Activated CD4-positive, alpha-beta T cell treated with anti-CD3 and anti-CD28 coated beads, Interleukin-2, amount 50 U/mL, for 48 hours (primary cell): ENCODE results near the gene CHST3.
"Not testable (repeated sequence)": the region's sequence is repeated elsewhere in the genome, so short reads cannot be mapped to it uniquely, and the experiment has no call there.

Experiments used
- DNase-seq, 2 experiments: peaks; one replicate each; pipeline ENCODE4 v3.0.0-alpha.2; 2020

CHST3 gene

GRCh38 chr10:71952745-71953144 lies 11.4 kb upstream of the CHST3 start:
- DNase-seq = no peak

- DNase-seq = no peak
These were observed 6.5 kb upstream of the CHST3 start for GRCh38 chr10:71957546-71958275.

- DNase-seq = no peak
These were observed 4.7 kb upstream of the CHST3 start for GRCh38 chr10:71959526-71959925.

GRCh38 chr10:71961831-71962230 lies 2.4 kb upstream of the CHST3 start:
- no peak for DNase-seq

GRCh38 chr10:71962901-71963300 lies 1.3 kb upstream of the CHST3 start:
- no peak for DNase-seq

- DNase-seq = no peak
These were observed 671 bp upstream of the CHST3 start for GRCh38 chr10:71963351-71964097.

GRCh38 chr10:71964743-71965515 lies 734 bp downstream of the CHST3 start:
- DNase-seq = peak; percentile 48 to 61

GRCh38 chr10:71965623-71966022 lies 1.4 kb downstream of the CHST3 start:
- DNase-seq = no peak

GRCh38 chr10:71966046-71967004 lies 2.1 kb downstream of the CHST3 start:
- DNase-seq = no peak

- DNase-seq = not testable (repeated sequence)
These were observed 3.8 kb downstream of the CHST3 start for GRCh38 chr10:71967958-71968357.

GRCh38 chr10:71968553-71969474 lies 4.6 kb downstream of the CHST3 start:
- no peak for DNase-seq

- DNase-seq = no peak
These were observed 5.7 kb downstream of the CHST3 start for GRCh38 chr10:71969929-71970328.

- no peak for DNase-seq
These were observed 6.1 kb downstream of the CHST3 start for GRCh38 chr10:71970331-71970730.

- DNase-seq = no peak
These were observed 6.7 kb downstream of the CHST3 start for GRCh38 chr10:71970869-71971268.

- no peak for DNase-seq
These were observed 7.1 kb downstream of the CHST3 start for GRCh38 chr10:71971311-71971731.

GRCh38 chr10:71971769-71972555 lies 7.8 kb downstream of the CHST3 start:
- DNase-seq = no peak

- no peak for DNase-seq
These were observed 8.8 kb downstream of the CHST3 start for GRCh38 chr10:71972746-71973695.

GRCh38 chr10:71973777-71974488 lies 9.7 kb downstream of the CHST3 start:
- DNase-seq = peak in 1 of 2 experiments; percentile 12
